Measurements from ENCODE around the gene GOSR2.

DNA sequence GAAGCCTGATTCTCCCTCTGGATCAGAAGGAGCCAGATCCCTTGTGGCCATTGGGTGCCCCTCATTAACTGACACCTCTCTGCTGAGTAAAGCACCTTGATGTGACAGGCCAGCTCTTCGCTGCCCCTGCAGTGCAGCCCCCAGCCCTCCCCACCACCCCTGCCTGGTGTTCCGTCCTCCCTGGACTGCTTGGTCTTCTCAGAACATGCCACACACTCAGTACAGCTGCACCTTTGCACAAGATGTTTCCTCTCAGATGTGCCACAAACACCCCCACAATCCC is 20.2 kb downstream of the GOSR2 start:
- TF ChIP-seq, protein P1, sequence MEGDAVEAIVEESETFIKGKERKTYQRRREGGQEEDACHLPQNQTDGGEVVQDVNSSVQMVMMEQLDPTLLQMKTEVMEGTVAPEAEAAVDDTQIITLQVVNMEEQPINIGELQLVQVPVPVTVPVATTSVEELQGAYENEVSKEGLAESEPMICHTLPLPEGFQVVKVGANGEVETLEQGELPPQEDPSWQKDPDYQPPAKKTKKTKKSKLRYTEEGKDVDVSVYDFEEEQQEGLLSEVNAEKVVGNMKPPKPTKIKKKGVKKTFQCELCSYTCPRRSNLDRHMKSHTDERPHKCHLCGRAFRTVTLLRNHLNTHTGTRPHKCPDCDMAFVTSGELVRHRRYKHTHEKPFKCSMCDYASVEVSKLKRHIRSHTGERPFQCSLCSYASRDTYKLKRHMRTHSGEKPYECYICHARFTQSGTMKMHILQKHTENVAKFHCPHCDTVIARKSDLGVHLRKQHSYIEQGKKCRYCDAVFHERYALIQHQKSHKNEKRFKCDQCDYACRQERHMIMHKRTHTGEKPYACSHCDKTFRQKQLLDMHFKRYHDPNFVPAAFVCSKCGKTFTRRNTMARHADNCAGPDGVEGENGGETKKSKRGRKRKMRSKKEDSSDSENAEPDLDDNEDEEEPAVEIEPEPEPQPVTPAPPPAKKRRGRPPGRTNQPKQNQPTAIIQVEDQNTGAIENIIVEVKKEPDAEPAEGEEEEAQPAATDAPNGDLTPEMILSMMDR (IDR thresholded peaks at IDR 0.05): no peak
- TF ChIP-seq POLR2A (IDR thresholded peaks at IDR 0.05): no peak

Data from breast epithelium (tissue), 3 donors.